IPS-20b (cell line): ENCODE data around the gene CDKAL1.

ENCODE experiments used
- H3K27ac ChIP-seq: one replicate; pipeline ENCODE4 v1.5.1; 2013; ENCODE audit warnings: low read length
- H3K27me3 ChIP-seq: 2 replicates; pipeline ENCODE4 v1.6.1; 2013; ENCODE audit warnings: mild to moderate bottlenecking, low read length, inconsistent platforms; ENCODE audit not compliant: insufficient read depth
- H3K36me3 ChIP-seq: 2 replicates; pipeline ENCODE4 v1.6.1; 2013; ENCODE audit warnings: low read depth, mild to moderate bottlenecking, inconsistent platforms, low read length, moderate library complexity; ENCODE audit not compliant: insufficient read depth
- H3K4me1 ChIP-seq: 2 replicates; pipeline ENCODE4 v1.6.1; 2013; ENCODE audit warnings: mild to moderate bottlenecking, control low read depth, inconsistent platforms, low read length, moderate library complexity; ENCODE audit not compliant: insufficient read depth
- H3K4me3 ChIP-seq: 2 replicates; pipeline ENCODE4 v1.5.1; 2013; ENCODE audit warnings: mild to moderate bottlenecking, low read length, inconsistent platforms
- H3K9ac ChIP-seq: 2 replicates; pipeline ENCODE4 v1.6.1; 2013; ENCODE audit warnings: low read depth, mild to moderate bottlenecking, inconsistent platforms, low read length, moderate library complexity
- H3K9me3 ChIP-seq: 2 replicates; pipeline ENCODE4 v1.6.1; 2013; ENCODE audit warnings: mild to moderate bottlenecking, low read depth, low read length, inconsistent platforms; ENCODE audit not compliant: insufficient read depth

Gene CDKAL1

GRCh38 chr6:21173678-21174077 is 639.4 kb downstream of the CDKAL1 start:
- H3K36me3 ChIP-seq = no peaks in the 10 kb centered on the region
- H3K4me1 ChIP-seq = no peaks in the 10 kb centered on the region; the same call in 1 of the 2 replicates
- H3K9ac ChIP-seq = no peak overlapping the region
- no peaks in the 10 kb centered on the region for H3K9me3 ChIP-seq
- no peaks in the 10 kb centered on the region for H3K27me3 ChIP-seq
- no peak overlapping the region for H3K4me3 ChIP-seq
- H3K27ac ChIP-seq = no peak overlapping the region

GRCh38 chr6:21176197-21176596 is 641.9 kb downstream of the CDKAL1 start:
- Histone ChIP-seq H3K9me3 (peaks cover 9% of the 10 kb centered on the region; the same call in 1 of the 2 replicates), H3K4me3 (no peak overlapping the region), H3K36me3 (no peaks in the 10 kb centered on the region), H3K9ac (no peak overlapping the region), H3K27ac (no peak overlapping the region), H3K27me3 (no peaks in the 10 kb centered on the region), H3K4me1 (no peaks in the 10 kb centered on the region; the same call in 1 of the 2 replicates)

- no peak overlapping the region for H3K4me3 ChIP-seq
- no peaks in the 10 kb centered on the region for H3K36me3 ChIP-seq
These were observed 645.9 kb downstream of the CDKAL1 start for GRCh38 chr6:21180155-21180554.

GRCh38 chr6:21180800-21181337 is 646.6 kb downstream of the CDKAL1 start:
- no peaks in the 10 kb centered on the region for H3K27me3 ChIP-seq
- no peak overlapping the region for H3K9ac ChIP-seq
- peaks cover 29% of the 10 kb centered on the region for H3K4me1 ChIP-seq
- H3K4me3 ChIP-seq = no peak overlapping the region
- peaks cover 9% of the 10 kb centered on the region; the same call in 1 of the 2 replicates for H3K9me3 ChIP-seq
- H3K36me3 ChIP-seq = no peaks in the 10 kb centered on the region
- no peak overlapping the region for H3K27ac ChIP-seq

More at GRCh38 chr6:21180155-21180554, 645.9 kb downstream of the CDKAL1 start:
- no peaks in the 10 kb centered on the region for H3K27me3 ChIP-seq
- H3K27ac ChIP-seq = no peak overlapping the region
- H3K4me1 ChIP-seq = peaks cover 23% of the 10 kb centered on the region
- peaks cover 9% of the 10 kb centered on the region; the same call in 1 of the 2 replicates for H3K9me3 ChIP-seq
- H3K9ac ChIP-seq = no peak overlapping the region

GRCh38 chr6:21181866-21182265 is 647.6 kb downstream of the CDKAL1 start:
- no peak overlapping the region for H3K4me3 ChIP-seq
- H3K36me3 ChIP-seq = no peaks in the 10 kb centered on the region
- no peaks in the 10 kb centered on the region for H3K27me3 ChIP-seq
- no peak overlapping the region for H3K27ac ChIP-seq
- peaks cover 37% of the 10 kb centered on the region for H3K4me1 ChIP-seq
- H3K9ac ChIP-seq = no peak overlapping the region
- peaks cover 9% of the 10 kb centered on the region; the same call in 1 of the 2 replicates for H3K9me3 ChIP-seq

GRCh38 chr6:21182589-21182988 is 648.3 kb downstream of the CDKAL1 start:
- Histone ChIP-seq H3K27me3 (no peaks in the 10 kb centered on the region), H3K9me3 (peaks cover 9% of the 10 kb centered on the region; the same call in 1 of the 2 replicates), H3K4me1 (peaks cover 44% of the 10 kb centered on the region)

GRCh38 chr6:21185861-21186478 is 651.7 kb downstream of the CDKAL1 start:
- H3K9ac ChIP-seq = peak overlapping the region; percentile 41; the same call in 1 of the 2 replicates
- H3K36me3 ChIP-seq = no peaks in the 10 kb centered on the region
- H3K27ac ChIP-seq = peak overlapping the region; percentile 13
- H3K4me1 ChIP-seq = peaks cover 59% of the 10 kb centered on the region
- H3K27me3 ChIP-seq = no peaks in the 10 kb centered on the region
- peak overlapping the region; percentile 36 for H3K4me3 ChIP-seq
- H3K9me3 ChIP-seq = peaks cover 3% of the 10 kb centered on the region; the same call in 1 of the 2 replicates

More at GRCh38 chr6:21182589-21182988, 648.3 kb downstream of the CDKAL1 start:
- no peaks in the 10 kb centered on the region for H3K36me3 ChIP-seq
- H3K27ac ChIP-seq = no peak overlapping the region
- H3K9ac ChIP-seq = no peak overlapping the region
- H3K4me3 ChIP-seq = no peak overlapping the region

GRCh38 chr6:21186479-21187055 is 652.3 kb downstream of the CDKAL1 start:
- Histone ChIP-seq H3K4me1 (peaks cover 61% of the 10 kb centered on the region), H3K27ac (peak overlapping the region; percentile 13), H3K9me3 (no peaks in the 10 kb centered on the region), H3K36me3 (no peaks in the 10 kb centered on the region), H3K9ac (peak overlapping the region; percentile 41; the same call in 1 of the 2 replicates), H3K27me3 (no peaks in the 10 kb centered on the region), H3K4me3 (peak overlapping the region; percentile 23; the same call in 1 of the 2 replicates)

GRCh38 chr6:21187485-21187884 is 653.2 kb downstream of the CDKAL1 start:
- Histone ChIP-seq H3K4me3 (no peak overlapping the region), H3K36me3 (no peaks in the 10 kb centered on the region), H3K9ac (no peak overlapping the region), H3K9me3 (no peaks in the 10 kb centered on the region), H3K27ac (peak overlapping the region; percentile 51), H3K4me1 (peaks cover 54% of the 10 kb centered on the region), H3K27me3 (no peaks in the 10 kb centered on the region)

- Histone ChIP-seq H3K27ac (peak overlapping the region; percentile 22), H3K9ac (peak overlapping the region; percentile 22; the same call in 1 of the 2 replicates), H3K27me3 (no peaks in the 10 kb centered on the region), H3K36me3 (no peaks in the 10 kb centered on the region), H3K4me3 (no peak overlapping the region), H3K4me1 (peaks cover 42% of the 10 kb centered on the region), H3K9me3 (no peaks in the 10 kb centered on the region)
These were observed 654.4 kb downstream of the CDKAL1 start for GRCh38 chr6:21188505-21189223.

- Histone ChIP-seq H3K9ac (no peak overlapping the region), H3K9me3 (no peaks in the 10 kb centered on the region), H3K4me3 (no peak overlapping the region), H3K4me1 (peaks cover 42% of the 10 kb centered on the region), H3K36me3 (no peaks in the 10 kb centered on the region), H3K27me3 (no peaks in the 10 kb centered on the region), H3K27ac (no peak overlapping the region)
These were observed 655.5 kb downstream of the CDKAL1 start for GRCh38 chr6:21189759-21190158.
